Measurements from ENCODE around the gene ZNF605. TPM values are rescaled to one million over a fixed set of nuclear protein-coding genes. Genes with fewer than 3 reads are reported as not detected.

The ZNF605 gene
- total and polyA plus RNA-seq, 7 experiments from 2014 or later: 0.98 to 17.8 (median 8.3) TPM

- DNase-seq (peak in 2 of 9 donors; percentile 1 to 6), ATAC-seq (peak; percentile 49)
- Histone ChIP-seq H3K9me3 (ENCODE audit: control insufficient read depth in 2 of 3, low read length in 3 of 3) (peaks cover 0 to 20% (median 10%) of the 10 kb centered on the region in 3 experiments), H3K27ac (ENCODE audit: low read depth, low read length) (peak overlapping the region; percentile 85), H3K4me3 (ENCODE audit: low read length) (peak overlapping the region; percentile 55), H3K36me3 (ENCODE audit: control insufficient read depth in 2 of 3, insufficient read depth in 3 of 3, low read length in 3 of 3) (peaks cover 0 to 4% (median 0%) of the 10 kb centered on the region in 3 experiments), H3K4me1 (ENCODE audit: control insufficient read depth in 2 of 2, insufficient read depth in 2 of 2, low read length in 2 of 2) (peaks cover 6 to 7% of the 10 kb centered on the region in 2 donors), H3K27me3 (ENCODE audit: control insufficient read depth in 2 of 2, insufficient read depth in 2 of 2, low read length in 2 of 2) (no peaks in the 10 kb centered on the region)
- H3K9me3 Mint-ChIP-seq: peaks cover 0 to 22% (median 8%) of the 10 kb centered on the region in 11 donors
- peaks cover 19 to 50% (median 33%) of the 10 kb centered on the region in 7 donors for H3K4me1 Mint-ChIP-seq
- ChIA-PET POLR2A (interaction anchor here (1.1 to 2.4 kb wide), 2 partner anchors 32 to 46 kb away, joined by 5 to 13 read pairs; partner anchors contain the start of gene ZNF26), CTCF (no interaction called here)
- H3K4me3 Mint-ChIP-seq: peak overlapping the region; percentile 77 to 96 (median 91)
- H3K36me3 Mint-ChIP-seq: peaks cover 4 to 30% (median 19%) of the 10 kb centered on the region in 5 donors
- peak overlapping the region; percentile 51 to 95 (median 86) for H3K27ac Mint-ChIP-seq
- intact Hi-C loops (cut with micrococcal nuclease): loop anchor here (1.0 to 5.0 kb wide), 10 partner anchors 31 to 243 kb away; partner anchors contain the start of genes CHFR (in 2 of the 2), ZNF10 (in 2 of the 2), ZNF140 (in 2 of the 2) and ZNF26 (in 2 of the 2)
- H3K27me3 Mint-ChIP-seq: no peaks in the 10 kb centered on the region
Observed at GRCh38 chr12:132955094-132956010, 754 bp downstream of the ZNF605 start.

- ATAC-seq: no peak
- H3K27me3 ChIP-seq (ENCODE audit: control insufficient read depth in 2 of 2, insufficient read depth in 2 of 2, low read length in 2 of 2): no peaks in the 10 kb centered on the region
- no peak overlapping the region for H3K4me3 ChIP-seq (ENCODE audit: low read length)
- no peak overlapping the region for H3K27ac ChIP-seq (ENCODE audit: low read depth, low read length)
- peaks cover 0 to 11% (median 0%) of the 10 kb centered on the region in 3 experiments for H3K36me3 ChIP-seq (ENCODE audit: control insufficient read depth in 2 of 3, insufficient read depth in 3 of 3, low read length in 3 of 3)
- ChIA-PET CTCF (no interaction called here), POLR2A (no interaction called here)
- H3K9me3 ChIP-seq (ENCODE audit: control insufficient read depth in 2 of 3, low read length in 3 of 3): peaks cover 0 to 27% (median 12%) of the 10 kb centered on the region in 3 experiments
- Mint-ChIP-seq H3K36me3 (peaks cover 6 to 30% (median 18%) of the 10 kb centered on the region in 5 donors), H3K4me3 (peak overlapping the region; percentile 77 to 96 (median 91)), H3K27me3 (no peaks in the 10 kb centered on the region), H3K9me3 (peaks cover 0 to 22% (median 10%) of the 10 kb centered on the region in 11 donors), H3K4me1 (peaks cover 19 to 46% (median 30%) of the 10 kb centered on the region in 7 donors), H3K27ac (peak overlapping the region in 8 of 9 donors; percentile 25 to 95 (median 84))
- DNase-seq: no peak
- peaks cover 6 to 7% of the 10 kb centered on the region in 2 donors for H3K4me1 ChIP-seq (ENCODE audit: control insufficient read depth in 2 of 2, insufficient read depth in 2 of 2, low read length in 2 of 2)
- intact Hi-C loops (cut with micrococcal nuclease): loop anchor here in 1 of 2 donors (1.0 to 5.0 kb wide), 2 partner anchors 176 to 242 kb away; partner anchors contain the start of genes PGAM5, ZNF10 and ZNF891
Observed at GRCh38 chr12:132954471-132955048, 1.5 kb downstream of the ZNF605 start.

- H3K4me3 ChIP-seq (ENCODE audit: low read length): no peak overlapping the region
- peaks cover 6 to 7% of the 10 kb centered on the region in 2 donors for H3K4me1 ChIP-seq (ENCODE audit: control insufficient read depth in 2 of 2, insufficient read depth in 2 of 2, low read length in 2 of 2)
- no peaks in the 10 kb centered on the region for H3K27me3 Mint-ChIP-seq
- no peak overlapping the region for H3K27ac ChIP-seq (ENCODE audit: low read depth, low read length)
- H3K9me3 Mint-ChIP-seq: peaks cover 0 to 28% (median 16%) of the 10 kb centered on the region in 11 donors
- intact Hi-C loops (cut with micrococcal nuclease): no loop called here
- no peaks in the 10 kb centered on the region for H3K27me3 ChIP-seq (ENCODE audit: control insufficient read depth in 2 of 2, insufficient read depth in 2 of 2, low read length in 2 of 2)
- H3K4me1 Mint-ChIP-seq: peaks cover 19 to 44% (median 34%) of the 10 kb centered on the region in 7 donors
- ATAC-seq: no peak
- POLR2A ChIA-PET: interaction anchor here (0.7 kb wide), 1 partner anchor 94 kb away, joined by 3 read pairs; no protein-coding TSS in a partner anchor
- peak overlapping the region in 6 of 10 donors; percentile 0 to 45 (median 21) for H3K4me3 Mint-ChIP-seq
- peaks cover 0 to 35% (median 12%) of the 10 kb centered on the region in 3 experiments for H3K9me3 ChIP-seq (ENCODE audit: control insufficient read depth in 2 of 3, low read length in 3 of 3)
- no peak for DNase-seq
- peaks cover 10 to 37% (median 24%) of the 10 kb centered on the region in 5 donors for H3K36me3 Mint-ChIP-seq
- H3K27ac Mint-ChIP-seq: peak overlapping the region in 6 of 9 donors; percentile 38 to 87 (median 72)
- peaks cover 0 to 17% (median 0%) of the 10 kb centered on the region in 3 experiments for H3K36me3 ChIP-seq (ENCODE audit: control insufficient read depth in 2 of 3, insufficient read depth in 3 of 3, low read length in 3 of 3)
- CTCF ChIA-PET: no interaction called here
Observed at GRCh38 chr12:132953771-132954170, 2.3 kb downstream of the ZNF605 start.

- POLR2A ChIA-PET: no interaction called here
Observed at GRCh38 chr12:132953163-132953425, 3.0 kb downstream of the ZNF605 start.

DNA sequence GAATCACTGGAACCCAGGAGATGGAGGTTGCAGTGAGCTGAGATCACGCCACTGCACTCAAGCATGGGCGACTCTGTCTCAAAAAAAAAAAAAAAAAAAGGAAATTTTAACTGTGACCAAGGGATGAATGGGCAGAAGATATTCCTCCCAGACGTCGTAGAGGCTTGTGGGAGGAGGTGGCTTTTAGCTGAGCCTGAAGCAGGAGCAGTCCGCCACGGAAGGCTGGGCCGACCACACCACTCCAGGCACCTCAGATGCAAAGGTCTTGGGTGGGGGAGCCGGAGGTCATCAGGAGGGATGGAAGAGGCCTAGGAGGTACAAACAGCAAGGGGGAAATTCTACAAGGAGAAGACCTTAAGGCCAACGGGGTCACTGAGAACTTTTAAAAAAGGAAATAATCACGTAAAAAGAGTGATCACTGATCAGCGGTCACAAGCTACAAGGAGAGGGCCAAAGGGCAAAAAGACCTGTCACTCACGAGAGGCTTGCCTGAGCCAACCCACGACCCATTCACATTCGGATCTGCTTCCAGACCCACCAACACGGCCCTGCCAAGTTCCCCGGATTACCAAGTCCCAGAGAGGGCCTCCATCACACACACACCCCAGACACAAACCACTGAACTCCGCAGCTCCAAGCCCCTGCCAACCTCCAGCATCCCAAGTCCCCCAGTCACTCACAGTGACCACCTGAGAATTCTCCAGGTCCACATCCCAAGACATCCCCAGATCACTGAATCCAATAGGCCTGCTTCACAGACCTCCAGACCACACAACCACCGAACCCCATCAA is 3.5 kb downstream of the ZNF605 start:
- H3K9me3 Mint-ChIP-seq: peaks cover 0 to 38% (median 19%) of the 10 kb centered on the region in 11 donors
- Histone ChIP-seq H3K27me3 (ENCODE audit: control insufficient read depth in 2 of 2, insufficient read depth in 2 of 2, low read length in 2 of 2) (no peaks in the 10 kb centered on the region), H3K4me3 (ENCODE audit: low read length) (no peak overlapping the region), H3K4me1 (ENCODE audit: control insufficient read depth in 2 of 2, insufficient read depth in 2 of 2, low read length in 2 of 2) (peaks cover 6 to 7% of the 10 kb centered on the region in 2 donors), H3K9me3 (ENCODE audit: control insufficient read depth in 2 of 3, low read length in 3 of 3) (peaks cover 0 to 47% (median 12%) of the 10 kb centered on the region in 3 experiments), H3K27ac (ENCODE audit: low read depth, low read length) (no peak overlapping the region), H3K36me3 (ENCODE audit: control insufficient read depth in 2 of 3, insufficient read depth in 3 of 3, low read length in 3 of 3) (peaks cover 0 to 29% (median 0%) of the 10 kb centered on the region in 3 experiments)
- no peaks in the 10 kb centered on the region for H3K27me3 Mint-ChIP-seq
- ATAC-seq (no peak), DNase-seq (no peak)
- POLR2A ChIA-PET: no interaction called here
- CTCF ChIA-PET: no interaction called here
- H3K4me1 Mint-ChIP-seq: peaks cover 19 to 44% (median 34%) of the 10 kb centered on the region in 7 donors
- peak overlapping the region in 1 of 9 donors; percentile 55 for H3K27ac Mint-ChIP-seq
- peak overlapping the region in 1 of 10 donors; percentile 14 for H3K4me3 Mint-ChIP-seq
- intact Hi-C loops (cut with micrococcal nuclease): no loop called here
- peaks cover 10 to 46% (median 34%) of the 10 kb centered on the region in 5 donors for H3K36me3 Mint-ChIP-seq

More at GRCh38 chr12:132953163-132953425, 3.0 kb downstream of the ZNF605 start:
- intact Hi-C loops (cut with micrococcal nuclease): no loop called here
- DNase-seq: no peak
- H3K27me3 Mint-ChIP-seq: no peaks in the 10 kb centered on the region
- ATAC-seq: no peak
- no peaks in the 10 kb centered on the region for H3K27me3 ChIP-seq (ENCODE audit: control insufficient read depth in 2 of 2, insufficient read depth in 2 of 2, low read length in 2 of 2)
- peaks cover 10 to 44% (median 30%) of the 10 kb centered on the region in 5 donors for H3K36me3 Mint-ChIP-seq
- no peak overlapping the region for H3K4me3 ChIP-seq (ENCODE audit: low read length)
- H3K9me3 ChIP-seq (ENCODE audit: control insufficient read depth in 2 of 3, low read length in 3 of 3): peaks cover 0 to 42% (median 12%) of the 10 kb centered on the region in 3 experiments
- CTCF ChIA-PET: no interaction called here
- H3K27ac Mint-ChIP-seq: peak overlapping the region in 2 of 9 donors; percentile 55 to 67
- H3K4me3 Mint-ChIP-seq: peak overlapping the region in 1 of 10 donors; percentile 14
- H3K27ac ChIP-seq (ENCODE audit: low read depth, low read length): no peak overlapping the region
- H3K9me3 Mint-ChIP-seq: peaks cover 0 to 35% (median 19%) of the 10 kb centered on the region in 11 donors
- peaks cover 19 to 44% (median 34%) of the 10 kb centered on the region in 7 donors for H3K4me1 Mint-ChIP-seq
- peaks cover 0 to 24% (median 0%) of the 10 kb centered on the region in 3 experiments for H3K36me3 ChIP-seq (ENCODE audit: control insufficient read depth in 2 of 3, insufficient read depth in 3 of 3, low read length in 3 of 3)
- peaks cover 6 to 7% of the 10 kb centered on the region in 2 donors for H3K4me1 ChIP-seq (ENCODE audit: control insufficient read depth in 2 of 2, insufficient read depth in 2 of 2, low read length in 2 of 2)

GRCh38 chr12:132951649-132952048 is 4.5 kb downstream of the ZNF605 start:
- Mint-ChIP-seq H3K36me3 (peaks cover 10 to 52% (median 36%) of the 10 kb centered on the region in 5 donors), H3K27me3 (no peaks in the 10 kb centered on the region), H3K9me3 (peaks cover 0 to 38% (median 21%) of the 10 kb centered on the region in 11 donors), H3K4me3 (no peak overlapping the region), H3K27ac (no peak overlapping the region), H3K4me1 (peaks cover 13 to 36% (median 32%) of the 10 kb centered on the region in 7 donors)
- no peak overlapping the region for H3K4me3 ChIP-seq (ENCODE audit: low read length)
- H3K27ac ChIP-seq (ENCODE audit: low read depth, low read length): no peak overlapping the region
- no peak for DNase-seq
- H3K36me3 ChIP-seq (ENCODE audit: control insufficient read depth in 2 of 3, insufficient read depth in 3 of 3, low read length in 3 of 3): peaks cover 0 to 31% (median 0%) of the 10 kb centered on the region in 3 experiments
- H3K9me3 ChIP-seq (ENCODE audit: control insufficient read depth in 2 of 3, low read length in 3 of 3): peaks cover 0 to 49% (median 12%) of the 10 kb centered on the region in 3 experiments
- no peak for ATAC-seq
- intact Hi-C loops (cut with micrococcal nuclease): no loop called here
- ChIA-PET CTCF (no interaction called here), POLR2A (no interaction called here)
- peaks cover 6 to 7% of the 10 kb centered on the region in 2 donors for H3K4me1 ChIP-seq (ENCODE audit: control insufficient read depth in 2 of 2, insufficient read depth in 2 of 2, low read length in 2 of 2)
- no peaks in the 10 kb centered on the region for H3K27me3 ChIP-seq (ENCODE audit: control insufficient read depth in 2 of 2, insufficient read depth in 2 of 2, low read length in 2 of 2)
